HG03558 (cell line): Measurements from ENCODE around the gene HOXA6.

Experiments
- ATAC-seq: cut with Tn5 transposase; IDR thresholded peaks from one replicate; pipeline ENCODE4 v1.9.1; 2021; ENCODE audit warnings: moderate number of reproducible peaks; ENCODE audit not compliant: unreplicated experiment; ENCODE audit errors: extremely low read depth

HOXA6 gene

DNA sequence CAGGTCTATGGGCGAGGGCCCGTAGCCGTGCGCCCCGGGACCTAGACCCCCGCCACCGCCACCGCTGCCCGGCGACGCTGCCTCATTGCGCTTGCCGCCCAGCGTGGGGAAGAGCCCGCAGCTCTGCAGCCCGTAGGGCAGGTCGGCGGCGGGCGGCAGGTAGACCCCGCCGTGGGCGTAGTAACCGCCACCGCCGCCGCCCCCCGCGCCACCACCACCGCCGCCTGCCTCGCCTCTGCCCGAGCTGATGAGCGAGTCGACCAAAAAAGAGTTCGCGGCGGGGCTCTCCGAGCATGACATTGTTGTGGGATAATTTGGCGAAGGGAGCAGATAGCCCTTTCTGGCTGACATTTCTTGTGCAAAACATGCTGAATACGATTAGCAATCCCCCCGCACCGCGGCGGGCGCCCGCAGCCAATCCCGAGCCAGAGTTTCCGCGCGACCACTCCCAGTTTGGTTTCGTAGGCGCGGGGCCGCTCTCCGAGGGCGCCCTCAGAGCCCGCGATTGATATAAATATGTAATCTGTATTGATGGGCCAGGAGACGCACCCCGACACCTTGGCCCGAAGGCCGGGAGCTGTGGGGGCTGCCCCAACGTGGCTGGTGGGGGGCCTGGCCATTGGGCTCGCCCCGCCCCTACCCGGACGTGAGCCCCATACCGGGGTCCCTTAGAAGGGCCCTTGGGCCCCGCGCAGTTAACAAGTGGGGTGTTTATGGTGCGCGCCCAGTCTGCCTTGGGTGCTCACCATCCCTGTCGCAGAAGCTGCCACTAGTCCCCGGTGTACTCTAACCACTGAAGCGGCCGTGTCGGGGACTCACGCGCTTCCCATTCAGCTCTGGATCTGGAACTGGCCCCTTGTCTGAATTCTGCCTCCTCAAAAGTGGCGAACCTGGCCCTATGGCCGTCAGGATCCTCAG lies 26.6 kb upstream of the HOXA6 start, which contains the start of gene HOXA10:
Gene HOXA10 (minus strand): TSS at position 365 of the 918 bp plus-strand sequence. CDS start 14 bp downstream, at position 351.
- no peak for ATAC-seq

DNA sequence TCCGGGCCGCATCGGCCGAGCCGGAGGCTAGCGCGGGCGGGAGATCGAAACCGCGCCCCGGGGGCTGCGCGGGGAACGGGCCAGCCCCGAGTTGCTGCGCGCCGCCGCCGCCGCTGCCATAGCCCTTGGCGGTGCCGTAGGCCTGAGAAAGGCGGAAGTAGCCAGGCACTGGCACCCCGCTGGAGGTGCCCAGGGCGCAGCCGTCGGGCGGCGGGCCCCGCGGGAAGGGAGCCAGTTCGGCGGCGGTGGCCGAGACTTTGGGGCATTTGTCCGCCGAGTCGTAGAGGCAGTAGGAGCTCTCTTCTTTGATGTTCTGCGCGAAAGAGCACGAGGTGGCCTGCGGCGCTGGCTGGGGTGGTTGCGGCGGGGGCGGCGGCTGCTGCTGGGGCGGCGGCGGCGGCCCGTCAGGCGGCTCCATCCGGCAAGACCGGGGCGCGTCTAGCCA lies 26.0 kb upstream of the HOXA6 start:
- ATAC-seq = no peak

DNA sequence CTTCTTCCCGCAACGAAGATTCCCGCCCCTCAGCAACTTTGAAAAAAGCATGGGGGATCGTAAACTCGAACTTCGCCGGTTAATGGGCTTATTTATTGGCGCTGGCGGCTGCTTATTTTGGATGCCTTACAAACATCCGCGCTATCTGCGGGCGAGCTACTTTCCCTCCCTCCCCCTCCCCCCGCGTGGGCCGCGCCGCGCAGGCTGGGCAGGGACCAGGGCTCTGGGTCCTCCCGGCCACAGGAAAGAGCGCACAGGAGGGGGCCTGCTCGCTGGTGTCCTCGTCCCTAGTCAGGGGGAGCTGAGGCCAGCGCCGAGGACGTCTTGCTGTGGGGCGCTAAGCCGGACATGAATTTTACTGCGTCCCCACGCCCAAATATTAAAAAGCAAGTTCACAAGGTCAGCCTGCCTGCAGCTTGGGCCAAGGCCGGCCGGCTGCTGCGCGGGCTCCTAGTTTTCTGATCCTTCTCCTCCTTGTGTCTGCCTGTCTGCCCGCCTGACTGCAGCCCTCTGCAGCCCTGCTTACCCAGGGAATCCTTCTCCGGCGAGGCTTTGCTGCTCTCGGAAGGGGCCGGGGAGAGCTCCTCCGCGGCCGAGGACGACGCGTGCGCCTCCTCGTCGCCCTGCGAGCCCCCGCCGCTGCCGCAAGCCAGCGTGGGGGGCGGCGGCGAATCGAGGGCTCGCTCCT lies 25.4 kb upstream of the HOXA6 start:
- no peak for ATAC-seq

GRCh38 chr7:27172315-27172774 lies 24.8 kb upstream of the HOXA6 start:
- no peak for ATAC-seq

GRCh38 chr7:27171637-27172314 lies 24.2 kb upstream of the HOXA6 start:
- no peak for ATAC-seq

- ATAC-seq = no peak
These were observed 23.7 kb upstream of the HOXA6 start for GRCh38 chr7:27171325-27171636.

DNA sequence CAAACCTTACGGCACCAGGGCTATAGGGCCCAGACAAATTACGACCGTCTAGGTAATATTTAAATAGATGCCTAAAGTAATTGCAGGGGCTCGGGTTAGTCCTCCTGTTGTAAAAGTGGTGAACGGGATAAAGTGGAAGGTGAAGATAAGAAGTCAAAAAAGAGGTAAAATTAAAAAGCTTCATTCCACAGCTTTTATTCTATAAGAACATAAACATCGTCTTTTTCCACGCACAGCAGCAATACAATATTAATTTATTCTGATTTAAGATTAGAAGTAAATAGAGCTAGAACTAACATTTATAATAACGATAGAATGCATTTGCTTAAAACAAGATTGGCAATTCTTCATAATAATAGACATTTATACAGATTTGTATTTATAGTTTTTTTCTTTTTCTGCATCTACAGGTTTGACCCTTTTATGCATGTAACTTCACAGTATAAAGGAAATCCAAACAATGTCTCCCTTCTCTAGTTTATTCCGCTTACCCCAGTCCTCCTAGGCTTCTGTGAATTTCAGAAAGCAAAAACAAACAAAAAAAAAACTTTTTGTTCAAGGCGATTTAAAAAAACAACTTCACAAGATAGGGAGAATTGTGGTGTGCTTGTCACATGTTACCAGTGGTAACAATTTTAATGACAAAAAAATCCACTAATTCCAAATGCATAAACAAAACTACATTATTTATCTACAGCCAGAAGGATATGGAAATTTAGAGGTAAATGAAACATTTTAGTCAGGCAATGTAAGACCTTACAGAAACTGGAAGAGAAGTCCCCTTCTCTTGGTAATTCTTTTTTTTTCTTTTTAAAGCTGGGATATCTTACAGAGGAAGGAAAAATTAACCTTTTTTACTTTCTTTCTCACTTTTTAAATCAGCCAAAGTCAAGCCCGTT lies 23.1 kb upstream of the HOXA6 start:
- ATAC-seq = no peak

DNA sequence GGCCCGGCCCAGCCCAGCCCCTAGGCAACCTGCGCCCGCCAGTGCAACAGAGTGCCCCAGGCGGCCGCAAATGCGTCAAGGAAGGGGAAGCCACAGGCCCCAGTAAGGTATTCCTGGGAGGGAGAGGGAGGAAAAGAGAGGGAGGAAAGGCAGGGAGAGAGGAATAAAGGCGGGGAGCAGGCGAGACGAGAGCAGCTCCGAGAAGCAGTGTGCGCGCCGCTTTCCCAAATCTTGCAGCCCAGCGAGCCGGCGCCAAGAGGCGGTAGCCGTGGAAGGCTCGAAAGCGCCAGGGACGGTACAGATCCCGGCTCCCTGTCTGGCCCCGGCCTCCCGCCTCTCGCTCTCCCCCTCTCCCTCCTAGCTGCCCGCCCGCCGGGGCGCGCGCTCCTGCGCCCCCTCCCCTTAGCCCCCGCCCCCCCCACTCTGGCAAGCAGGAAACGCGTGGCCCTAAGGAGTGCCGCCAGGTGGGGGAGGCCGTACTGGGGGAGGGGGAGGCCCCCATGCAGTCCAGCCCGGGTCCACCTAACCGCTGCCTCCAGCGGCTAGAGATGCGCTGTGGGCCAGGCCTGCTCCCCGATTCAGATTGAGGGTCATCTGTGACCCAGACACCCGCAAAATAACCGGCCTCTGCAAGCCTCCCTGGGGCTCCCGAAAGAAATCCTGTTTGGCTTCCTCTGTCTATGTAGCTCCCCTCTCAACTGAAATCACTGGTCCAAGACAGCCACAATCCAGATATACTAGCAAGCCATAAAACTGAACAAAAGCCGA lies 22.3 kb upstream of the HOXA6 start:
- no peak for ATAC-seq

DNA sequence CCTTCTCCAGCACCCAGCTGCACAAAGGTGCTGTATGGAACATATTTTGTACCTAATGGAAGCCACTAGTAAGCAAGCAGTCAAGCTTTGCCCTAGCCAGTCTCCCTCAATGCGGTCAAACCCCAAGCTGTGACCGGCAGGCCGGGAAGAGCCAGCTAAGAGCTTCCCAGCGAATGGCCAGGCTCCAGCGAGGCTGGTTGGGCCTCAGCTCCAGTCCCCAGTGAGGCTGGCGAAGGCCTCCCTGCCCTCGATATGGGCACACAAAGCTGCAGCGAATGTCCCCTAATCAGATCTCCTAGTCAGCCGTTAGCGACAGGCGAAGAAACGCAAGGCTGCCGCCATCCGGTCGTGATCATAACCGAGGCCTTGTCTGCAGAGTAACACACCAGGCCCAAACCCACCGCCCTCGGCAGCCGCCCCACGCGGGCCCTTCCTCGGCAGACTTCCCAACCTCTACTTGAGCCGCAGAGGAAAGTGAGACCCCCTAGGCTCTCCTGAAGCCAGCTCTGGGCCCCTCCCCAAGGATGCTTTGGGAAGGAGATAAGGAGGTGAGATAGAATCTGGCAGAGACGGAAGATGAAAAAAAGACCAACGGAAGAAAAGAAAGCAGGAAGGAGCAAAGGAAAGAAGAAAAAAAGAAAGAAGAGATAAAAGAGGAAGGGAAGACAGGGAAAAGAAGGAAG lies 20.8 kb upstream of the HOXA6 start:
- ATAC-seq = no peak

- ATAC-seq = no peak
These were observed 20.3 kb upstream of the HOXA6 start for GRCh38 chr7:27167916-27168264.

DNA sequence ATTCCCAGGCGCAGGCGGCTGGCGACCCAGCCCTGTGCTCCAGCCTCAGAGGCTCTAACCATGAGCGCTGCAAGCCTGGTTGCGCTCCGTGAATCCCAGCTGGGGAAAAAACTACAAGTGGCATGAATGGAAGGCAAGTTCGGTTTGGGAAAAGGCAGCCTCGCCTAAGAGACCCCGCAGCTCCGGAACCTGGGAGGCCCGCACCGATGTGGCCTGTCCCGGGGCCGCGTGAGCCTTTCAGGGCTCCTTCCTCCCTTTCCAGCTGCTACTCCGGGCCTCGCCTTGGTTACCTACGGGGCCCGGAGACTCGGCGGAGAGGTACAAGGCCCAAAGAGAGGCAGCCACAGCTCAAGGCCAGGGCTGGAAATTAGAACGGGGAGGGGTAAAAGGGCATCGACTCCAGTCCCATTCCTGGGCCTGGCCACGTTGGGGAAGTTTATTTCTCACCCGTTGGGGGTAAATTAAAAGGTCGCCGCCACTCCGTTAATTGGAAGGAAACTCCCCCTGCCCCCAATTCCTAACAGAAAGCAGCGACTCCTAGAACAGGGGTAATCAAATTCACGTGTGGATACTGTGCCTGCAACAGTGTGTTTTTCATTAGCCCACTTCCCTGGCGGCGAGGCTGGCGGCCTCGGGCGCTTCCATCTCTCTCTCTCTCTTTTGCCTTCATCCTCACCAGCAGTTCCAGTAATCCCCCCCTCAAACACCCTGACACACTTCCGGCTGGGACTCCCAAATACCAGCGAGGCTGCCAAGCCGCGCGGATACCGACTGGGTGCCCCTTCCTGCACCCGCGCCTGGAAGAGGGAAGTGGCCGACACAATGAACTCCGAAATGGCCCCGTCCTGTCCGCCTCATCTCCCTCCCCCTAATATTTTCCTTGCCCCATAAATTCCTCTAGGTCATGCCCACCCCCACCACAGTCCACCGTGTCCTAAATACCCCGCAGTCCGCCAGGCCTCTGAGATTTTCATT lies 19.2 kb upstream of the HOXA6 start:
- ATAC-seq = no peak

GRCh38 chr7:27165996-27166530 lies 18.5 kb upstream of the HOXA6 start:
- ATAC-seq = no peak

DNA sequence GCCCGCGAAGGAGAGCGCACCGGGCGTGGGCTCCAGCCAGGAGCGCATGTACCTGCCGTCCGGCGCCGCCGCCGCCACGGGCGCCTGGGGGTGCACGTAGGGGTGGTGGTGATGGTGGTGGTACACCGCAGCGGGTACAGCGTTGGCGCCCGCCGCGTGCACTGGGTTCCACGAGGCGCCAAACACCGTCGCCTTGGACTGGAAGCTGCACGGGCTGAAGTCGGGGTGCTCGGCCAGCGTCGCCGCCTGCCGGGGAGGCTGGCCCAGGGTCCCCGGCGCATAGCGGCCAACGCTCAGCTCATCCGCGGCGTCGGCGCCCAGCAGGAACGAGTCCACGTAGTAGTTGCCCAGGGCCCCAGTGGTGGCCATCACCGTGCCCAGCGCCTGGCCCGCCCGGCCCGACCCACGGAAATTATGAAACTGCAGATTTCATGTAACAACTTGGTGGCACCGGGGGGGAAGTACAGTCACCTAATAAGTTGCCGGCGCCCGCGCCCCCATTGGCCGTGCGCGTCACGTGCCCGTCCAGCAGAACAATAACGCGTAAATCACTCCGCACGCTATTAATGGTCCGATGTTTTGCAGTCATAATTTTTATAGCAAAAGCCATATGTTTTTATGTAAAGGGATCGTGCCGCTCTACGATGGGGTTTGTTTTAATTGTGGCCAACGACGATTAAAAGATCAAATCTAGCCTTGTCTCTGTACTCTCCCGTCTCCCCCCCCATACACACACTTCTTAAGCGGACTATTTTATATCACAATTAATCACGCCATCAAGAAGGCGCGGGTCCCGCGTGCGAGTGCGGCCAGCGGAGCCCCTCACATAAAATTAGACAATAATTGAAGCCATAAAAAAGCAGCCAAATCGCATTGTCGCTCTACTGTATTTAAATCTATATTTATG lies 17.8 kb upstream of the HOXA6 start, which contains the start of gene HOXA9:
Gene HOXA9 (minus strand): TSS at position 449 of the 907 bp plus-strand sequence. CDS start 80 bp downstream, at position 369.
- no peak for ATAC-seq

GRCh38 chr7:27164367-27165088 lies 17.0 kb upstream of the HOXA6 start:
- ATAC-seq = no peak

DNA sequence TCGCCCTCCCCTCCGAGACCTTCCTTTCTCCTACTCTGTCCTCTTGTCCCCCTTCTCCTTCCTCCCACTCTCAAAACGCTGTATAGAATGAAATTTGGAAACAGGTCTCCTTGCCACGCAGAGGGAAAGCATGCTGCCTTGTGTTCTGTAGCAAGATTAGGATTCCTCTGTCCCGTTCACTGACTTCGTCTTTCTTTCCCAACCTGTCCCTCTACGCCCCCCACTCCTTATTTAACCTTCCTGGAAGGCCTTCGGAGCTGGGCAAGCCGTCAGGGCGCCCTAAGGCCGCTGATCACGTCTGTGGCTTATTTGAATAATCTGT lies 16.4 kb upstream of the HOXA6 start:
- no peak for ATAC-seq
